ENCODE data around the gene COL4A5.
A peak's percentile ranks its signal among the peaks of the same experiment; 100 is the strongest.

COL4A5 gene

GRCh38 chrX:108696690-108697089, 257.1 kb downstream of the COL4A5 start:
- Histone ChIP-seq H4K8ac (ENCODE audit: low read depth, low read length) (no peak overlapping the region), H3K36me3 (replicated peaks in 1 of 2; ENCODE audit: control insufficient read depth in 2 of 2, insufficient read depth in 2 of 2, low read length in 2 of 2) (peaks cover 2 to 24% of the 10 kb centered on the region in 2 donors), H2BK120ac (ENCODE audit: low read depth, low read length) (no peak overlapping the region), H2BK5ac (ENCODE audit: low read length) (no peak overlapping the region), H3K27ac (replicated peaks; ENCODE audit: low read length) (no peak overlapping the region), H3K9ac (ENCODE audit: low read depth, low read length, poor library complexity) (no peak overlapping the region), H2BK15ac (ENCODE audit: low read length) (no peak overlapping the region), H2BK12ac (ENCODE audit: low read length) (no peak overlapping the region), H3K4me2 (ENCODE audit: insufficient read depth, low read length, poor library complexity, severe bottlenecking) (no peak overlapping the region), H3K23ac (ENCODE audit: low read depth, low read length, poor library complexity) (no peak overlapping the region), H2AK5ac (ENCODE audit: low read depth, low read length) (no peak overlapping the region), H3K79me1 (ENCODE audit: low read depth, low read length) (no peaks in the 10 kb centered on the region), H4K91ac (ENCODE audit: low read depth, low read length, poor library complexity) (no peak overlapping the region), H3K4me3 (ENCODE audit: low read length in 2 of 2) (no peak overlapping the region), H3K27me3 (ENCODE audit: control insufficient read depth in 3 of 3, insufficient read depth in 3 of 3, low read depth in 1 of 3, low read length in 3 of 3) (no peaks in the 10 kb centered on the region), H2AFZ (ENCODE audit: low read length) (no peak overlapping the region), H3K18ac (ENCODE audit: low read length) (no peak overlapping the region), H3K4ac (ENCODE audit: low read length) (no peak overlapping the region), H3K4me1 (ENCODE audit: control insufficient read depth in 2 of 2, insufficient read depth in 1 of 2, low read depth in 1 of 2, low read length in 2 of 2) (no peaks in the 10 kb centered on the region), H3K14ac (ENCODE audit: low read length) (no peak overlapping the region), H3K9me3 (replicated peaks in 1 of 2; ENCODE audit: control insufficient read depth in 2 of 2, insufficient read depth in 1 of 2, low read depth in 1 of 2, low read length in 2 of 2) (no peaks in the 10 kb centered on the region)
- no CpG with 5 or more reads among the region's 3 CpGs for WGBS, 2 donors (ENCODE audit: extremely low coverage in 2 of 2, insufficient read length in 2 of 2, insufficient replicate concordance in 1 of 2)
- DNase-seq (ENCODE audit: low spot score): no peak

GRCh38 chrX:108699368-108699767, 259.7 kb downstream of the COL4A5 start:
- Histone ChIP-seq H3K4me2 (ENCODE audit: insufficient read depth, low read length, poor library complexity, severe bottlenecking) (no peak overlapping the region), H2AFZ (ENCODE audit: low read length) (no peak overlapping the region), H2BK12ac (ENCODE audit: low read length) (no peak overlapping the region), H3K27me3 (ENCODE audit: control insufficient read depth in 3 of 3, insufficient read depth in 3 of 3, low read depth in 1 of 3, low read length in 3 of 3) (no peaks in the 10 kb centered on the region), H3K9ac (ENCODE audit: low read depth, low read length, poor library complexity) (no peak overlapping the region), H3K36me3 (replicated peaks in 1 of 2; ENCODE audit: control insufficient read depth in 2 of 2, insufficient read depth in 2 of 2, low read length in 2 of 2) (peaks cover 0 to 12% of the 10 kb centered on the region in 2 donors), H3K18ac (ENCODE audit: low read length) (no peak overlapping the region), H4K8ac (ENCODE audit: low read depth, low read length) (no peak overlapping the region), H2AK5ac (ENCODE audit: low read depth, low read length) (no peak overlapping the region), H2BK15ac (ENCODE audit: low read length) (no peak overlapping the region), H3K27ac (replicated peaks; ENCODE audit: low read length) (no peak overlapping the region), H3K4ac (ENCODE audit: low read length) (no peak overlapping the region), H3K23ac (ENCODE audit: low read depth, low read length, poor library complexity) (no peak overlapping the region), H3K79me1 (ENCODE audit: low read depth, low read length) (no peaks in the 10 kb centered on the region), H3K4me3 (ENCODE audit: low read length in 2 of 2) (no peak overlapping the region), H2BK120ac (ENCODE audit: low read depth, low read length) (no peak overlapping the region), H4K91ac (ENCODE audit: low read depth, low read length, poor library complexity) (no peak overlapping the region), H3K4me1 (ENCODE audit: control insufficient read depth in 2 of 2, insufficient read depth in 1 of 2, low read depth in 1 of 2, low read length in 2 of 2) (no peaks in the 10 kb centered on the region), H2BK5ac (ENCODE audit: low read length) (no peak overlapping the region), H3K9me3 (replicated peaks in 1 of 2; ENCODE audit: control insufficient read depth in 2 of 2, insufficient read depth in 1 of 2, low read depth in 1 of 2, low read length in 2 of 2) (no peaks in the 10 kb centered on the region), H3K14ac (ENCODE audit: low read length) (no peak overlapping the region)
- WGBS, 2 donors (ENCODE audit: extremely low coverage in 2 of 2, insufficient read length in 2 of 2, insufficient replicate concordance in 1 of 2): no CpG with 5 or more reads among the region's 1 CpG
- peak; percentile 0 for DNase-seq (ENCODE audit: low spot score)

- no peak overlapping the region for H3K4me2 ChIP-seq (ENCODE audit: insufficient read depth, low read length, poor library complexity, severe bottlenecking)
- H4K91ac ChIP-seq (ENCODE audit: low read depth, low read length, poor library complexity): no peak overlapping the region
Observed at GRCh38 chrX:108701633-108702032, 262.0 kb downstream of the COL4A5 start.

GRCh38 chrX:108702530-108702929, 262.9 kb downstream of the COL4A5 start:
- Histone ChIP-seq H3K27me3 (ENCODE audit: control insufficient read depth in 3 of 3, insufficient read depth in 3 of 3, low read depth in 1 of 3, low read length in 3 of 3) (no peaks in the 10 kb centered on the region), H2BK120ac (ENCODE audit: low read depth, low read length) (no peak overlapping the region), H2BK5ac (ENCODE audit: low read length) (no peak overlapping the region), H3K23ac (ENCODE audit: low read depth, low read length, poor library complexity) (no peak overlapping the region), H3K9ac (ENCODE audit: low read depth, low read length, poor library complexity) (no peak overlapping the region), H3K36me3 (replicated peaks in 1 of 2; ENCODE audit: control insufficient read depth in 2 of 2, insufficient read depth in 2 of 2, low read length in 2 of 2) (peaks cover 0 to 3% of the 10 kb centered on the region in 2 donors), H3K4me1 (ENCODE audit: control insufficient read depth in 2 of 2, insufficient read depth in 1 of 2, low read depth in 1 of 2, low read length in 2 of 2) (no peaks in the 10 kb centered on the region), H3K9me3 (replicated peaks in 1 of 2; ENCODE audit: control insufficient read depth in 2 of 2, insufficient read depth in 1 of 2, low read depth in 1 of 2, low read length in 2 of 2) (no peaks in the 10 kb centered on the region), H4K8ac (ENCODE audit: low read depth, low read length) (no peak overlapping the region), H3K18ac (ENCODE audit: low read length) (no peak overlapping the region), H3K4me3 (ENCODE audit: low read length in 2 of 2) (no peak overlapping the region), H2AK5ac (ENCODE audit: low read depth, low read length) (no peak overlapping the region), H3K14ac (ENCODE audit: low read length) (no peak overlapping the region), H2BK12ac (ENCODE audit: low read length) (no peak overlapping the region), H3K4ac (ENCODE audit: low read length) (no peak overlapping the region), H3K4me2 (ENCODE audit: insufficient read depth, low read length, poor library complexity, severe bottlenecking) (no peak overlapping the region), H2AFZ (ENCODE audit: low read length) (no peak overlapping the region), H2BK15ac (ENCODE audit: low read length) (no peak overlapping the region), H3K27ac (replicated peaks; ENCODE audit: low read length) (no peak overlapping the region), H4K91ac (ENCODE audit: low read depth, low read length, poor library complexity) (no peak overlapping the region), H3K79me1 (ENCODE audit: low read depth, low read length) (no peaks in the 10 kb centered on the region)
- no peak for DNase-seq (ENCODE audit: low spot score)
- WGBS, 2 donors (ENCODE audit: extremely low coverage in 2 of 2, insufficient read length in 2 of 2, insufficient replicate concordance in 1 of 2): no CpG with 5 or more reads among the region's 1 CpG

More at GRCh38 chrX:108701633-108702032, 262.0 kb downstream of the COL4A5 start:
- Histone ChIP-seq H2AK5ac (ENCODE audit: low read depth, low read length) (no peak overlapping the region), H2BK12ac (ENCODE audit: low read length) (no peak overlapping the region), H3K4me3 (ENCODE audit: low read length in 2 of 2) (no peak overlapping the region), H3K9ac (ENCODE audit: low read depth, low read length, poor library complexity) (no peak overlapping the region), H3K14ac (ENCODE audit: low read length) (no peak overlapping the region), H4K8ac (ENCODE audit: low read depth, low read length) (no peak overlapping the region), H2BK5ac (ENCODE audit: low read length) (no peak overlapping the region), H2BK120ac (ENCODE audit: low read depth, low read length) (no peak overlapping the region), H3K36me3 (replicated peaks in 1 of 2; ENCODE audit: control insufficient read depth in 2 of 2, insufficient read depth in 2 of 2, low read length in 2 of 2) (peaks cover 0 to 4% of the 10 kb centered on the region in 2 donors), H2BK15ac (ENCODE audit: low read length) (no peak overlapping the region), H3K18ac (ENCODE audit: low read length) (no peak overlapping the region), H3K4ac (ENCODE audit: low read length) (no peak overlapping the region), H3K23ac (ENCODE audit: low read depth, low read length, poor library complexity) (no peak overlapping the region), H3K9me3 (replicated peaks in 1 of 2; ENCODE audit: control insufficient read depth in 2 of 2, insufficient read depth in 1 of 2, low read depth in 1 of 2, low read length in 2 of 2) (no peaks in the 10 kb centered on the region), H3K27me3 (ENCODE audit: control insufficient read depth in 3 of 3, insufficient read depth in 3 of 3, low read depth in 1 of 3, low read length in 3 of 3) (no peaks in the 10 kb centered on the region), H3K4me1 (ENCODE audit: control insufficient read depth in 2 of 2, insufficient read depth in 1 of 2, low read depth in 1 of 2, low read length in 2 of 2) (no peaks in the 10 kb centered on the region), H3K79me1 (ENCODE audit: low read depth, low read length) (no peaks in the 10 kb centered on the region), H3K27ac (replicated peaks; ENCODE audit: low read length) (no peak overlapping the region), H2AFZ (ENCODE audit: low read length) (no peak overlapping the region)
- no CpG with 5 or more reads among the region's 2 CpGs for WGBS, 2 donors (ENCODE audit: extremely low coverage in 2 of 2, insufficient read length in 2 of 2, insufficient replicate concordance in 1 of 2)
- no peak for DNase-seq (ENCODE audit: low spot score)
